ENCODE measurements around the gene MAP2.

DNA sequence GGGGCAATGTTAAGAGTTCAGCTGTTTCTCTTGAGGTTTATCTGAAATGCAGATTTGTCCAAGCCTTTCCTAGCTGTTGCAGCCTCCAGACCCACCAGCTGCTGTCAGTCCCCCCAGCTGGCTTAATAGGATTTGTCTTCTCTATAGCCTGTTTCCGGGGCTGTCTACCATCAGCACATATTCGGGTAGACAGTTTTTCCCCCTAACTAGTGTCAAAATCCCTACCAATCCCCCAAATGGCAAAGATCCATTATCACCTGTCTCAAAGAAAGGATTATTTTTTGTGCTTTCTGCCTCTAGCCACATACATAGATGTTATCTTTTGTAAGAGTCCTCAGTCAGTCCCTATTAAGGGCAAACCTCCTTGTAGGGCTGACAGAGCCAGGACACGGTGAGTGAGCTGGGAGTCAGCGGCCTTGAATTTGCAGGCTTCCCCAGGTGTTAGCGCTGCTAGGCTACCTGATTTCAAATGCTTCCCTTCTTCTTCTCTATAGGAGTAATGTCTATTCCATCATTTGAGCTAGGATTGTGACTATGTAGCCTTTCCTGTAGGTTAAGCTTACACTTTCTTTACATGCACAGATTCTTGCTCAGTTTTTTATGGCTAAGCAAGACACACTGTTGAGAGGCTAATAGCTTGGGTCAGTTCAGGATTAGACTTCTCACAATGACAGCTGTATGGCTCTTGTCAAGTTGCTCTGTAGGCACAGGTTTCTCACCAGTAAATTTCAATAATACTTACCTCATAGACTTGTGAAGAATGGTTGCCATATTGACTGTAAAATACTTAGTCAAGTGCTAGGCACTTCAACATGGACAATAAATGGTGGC is 176.7 kb downstream of the MAP2 start:
- TF ChIP-seq POLR2A (IDR thresholded peaks at IDR 0.05; ENCODE audit: extremely low read depth, insufficient read length) (no peak), MYC (IDR thresholded peaks at IDR 0.05; ENCODE audit: low read depth, low read length) (no peak)
- TF ChIP-seq, protein P1, sequence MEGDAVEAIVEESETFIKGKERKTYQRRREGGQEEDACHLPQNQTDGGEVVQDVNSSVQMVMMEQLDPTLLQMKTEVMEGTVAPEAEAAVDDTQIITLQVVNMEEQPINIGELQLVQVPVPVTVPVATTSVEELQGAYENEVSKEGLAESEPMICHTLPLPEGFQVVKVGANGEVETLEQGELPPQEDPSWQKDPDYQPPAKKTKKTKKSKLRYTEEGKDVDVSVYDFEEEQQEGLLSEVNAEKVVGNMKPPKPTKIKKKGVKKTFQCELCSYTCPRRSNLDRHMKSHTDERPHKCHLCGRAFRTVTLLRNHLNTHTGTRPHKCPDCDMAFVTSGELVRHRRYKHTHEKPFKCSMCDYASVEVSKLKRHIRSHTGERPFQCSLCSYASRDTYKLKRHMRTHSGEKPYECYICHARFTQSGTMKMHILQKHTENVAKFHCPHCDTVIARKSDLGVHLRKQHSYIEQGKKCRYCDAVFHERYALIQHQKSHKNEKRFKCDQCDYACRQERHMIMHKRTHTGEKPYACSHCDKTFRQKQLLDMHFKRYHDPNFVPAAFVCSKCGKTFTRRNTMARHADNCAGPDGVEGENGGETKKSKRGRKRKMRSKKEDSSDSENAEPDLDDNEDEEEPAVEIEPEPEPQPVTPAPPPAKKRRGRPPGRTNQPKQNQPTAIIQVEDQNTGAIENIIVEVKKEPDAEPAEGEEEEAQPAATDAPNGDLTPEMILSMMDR (IDR thresholded peaks at IDR 0.05; ENCODE audit: low read depth, low read length) = no peak
- TF ChIP-seq, protein P2, sequence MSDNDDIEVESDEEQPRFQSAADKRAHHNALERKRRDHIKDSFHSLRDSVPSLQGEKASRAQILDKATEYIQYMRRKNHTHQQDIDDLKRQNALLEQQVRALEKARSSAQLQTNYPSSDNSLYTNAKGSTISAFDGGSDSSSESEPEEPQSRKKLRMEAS (IDR thresholded peaks at IDR 0.05; ENCODE audit: low read depth, low read length) = no peak
